Endothelial cell of umbilical vein (primary cell): ENCODE results near the gene GP9.

Experiments
- POLR2A ChIP-seq: IDR thresholded peaks from 2 replicates; pipeline ENCODE4 v1.6.1; 2012; ENCODE audit warnings: low read depth, mild to moderate bottlenecking, control low read depth, low read length
- TF ChIP-seq, protein P1 (sequence below), 2 donors: IDR thresholded peaks; 1 replicate in 1 of 2; 2 replicates in 1 of 2; pipeline ENCODE4 v1.5.1; 2011; ENCODE audit warnings: low read length in 2 of 2, mild to moderate bottlenecking in 2 of 2, moderate library complexity in 2 of 2, control low read depth in 1 of 2, inconsistent platforms in 1 of 2, low read depth in 1 of 2; ENCODE audit not compliant: insufficient read depth in 1 of 2; ENCODE audit errors: extremely low read depth in 1 of 2

DNA sequence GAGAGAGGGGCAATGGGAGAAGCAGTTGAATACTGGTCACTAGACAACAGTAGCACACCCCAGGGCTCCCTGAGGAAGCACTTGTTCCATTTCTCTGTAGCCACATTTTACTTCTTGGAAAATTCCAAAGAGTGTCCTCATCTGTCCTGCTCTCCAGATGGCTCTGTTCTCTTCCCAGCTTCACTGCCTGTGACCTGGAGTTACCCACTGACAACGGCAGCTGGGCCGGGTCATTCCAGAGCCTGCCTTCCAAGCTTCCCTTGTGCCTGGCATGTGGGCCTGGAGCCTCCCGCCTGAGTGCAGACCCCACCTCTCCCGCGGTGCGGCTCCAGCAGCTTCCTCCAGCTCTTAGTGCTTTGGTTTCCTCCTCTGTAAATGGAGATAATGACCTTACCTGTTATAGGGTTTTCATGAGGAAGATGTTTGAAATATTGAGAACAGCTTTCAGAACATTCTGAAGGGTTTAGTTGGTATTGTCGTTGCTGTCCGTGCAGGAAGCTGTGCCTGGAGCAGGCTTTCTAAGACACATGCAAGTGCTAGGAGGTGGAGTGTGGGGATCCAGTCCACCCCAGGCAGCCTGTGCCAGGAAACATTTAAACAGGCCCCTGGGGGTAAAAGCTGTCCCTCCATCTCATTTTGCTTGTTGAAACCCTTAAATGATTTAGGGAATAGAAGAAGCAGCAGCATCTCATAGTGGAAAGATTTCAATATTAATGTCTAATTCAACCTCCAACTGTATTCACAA, 34.7 kb upstream of the GP9 start:
- no peak for TF ChIP-seq POLR2A
- TF ChIP-seq, protein P1, sequence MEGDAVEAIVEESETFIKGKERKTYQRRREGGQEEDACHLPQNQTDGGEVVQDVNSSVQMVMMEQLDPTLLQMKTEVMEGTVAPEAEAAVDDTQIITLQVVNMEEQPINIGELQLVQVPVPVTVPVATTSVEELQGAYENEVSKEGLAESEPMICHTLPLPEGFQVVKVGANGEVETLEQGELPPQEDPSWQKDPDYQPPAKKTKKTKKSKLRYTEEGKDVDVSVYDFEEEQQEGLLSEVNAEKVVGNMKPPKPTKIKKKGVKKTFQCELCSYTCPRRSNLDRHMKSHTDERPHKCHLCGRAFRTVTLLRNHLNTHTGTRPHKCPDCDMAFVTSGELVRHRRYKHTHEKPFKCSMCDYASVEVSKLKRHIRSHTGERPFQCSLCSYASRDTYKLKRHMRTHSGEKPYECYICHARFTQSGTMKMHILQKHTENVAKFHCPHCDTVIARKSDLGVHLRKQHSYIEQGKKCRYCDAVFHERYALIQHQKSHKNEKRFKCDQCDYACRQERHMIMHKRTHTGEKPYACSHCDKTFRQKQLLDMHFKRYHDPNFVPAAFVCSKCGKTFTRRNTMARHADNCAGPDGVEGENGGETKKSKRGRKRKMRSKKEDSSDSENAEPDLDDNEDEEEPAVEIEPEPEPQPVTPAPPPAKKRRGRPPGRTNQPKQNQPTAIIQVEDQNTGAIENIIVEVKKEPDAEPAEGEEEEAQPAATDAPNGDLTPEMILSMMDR (IDR thresholded peaks at IDR 0.05; ENCODE audit: extremely low read depth in 1 of 2, insufficient read depth in 1 of 2, low read depth in 1 of 2, low read length in 2 of 2), result no peak
